HEK293 (cell line): ENCODE measurements around the gene POLD1.

ENCODE experiments used
- GLI4 ChIP-seq: fragments of 450-650 bp; formaldehyde crosslinking; IDR thresholded peaks from 2 replicates; pipeline ENCODE4 v1.5.1; 2016; ENCODE audit warnings: missing biosample characterization, missing genetic modification characterization
- KLF16 ChIP-seq: fragments of 450-650 bp; formaldehyde crosslinking; IDR thresholded peaks from 2 replicates; pipeline ENCODE4 v1.5.1; 2017; ENCODE audit warnings: missing biosample characterization, missing genetic modification characterization
- KLF17 ChIP-seq: fragments of 450-650 bp; formaldehyde crosslinking; IDR thresholded peaks from 2 replicates; pipeline ENCODE4 v1.5.1; 2016; ENCODE audit warnings: missing biosample characterization, missing genetic modification characterization
- TSHZ1 ChIP-seq: fragments of 450-650 bp; formaldehyde crosslinking; IDR thresholded peaks from 2 replicates; pipeline ENCODE4 v1.5.1; 2016; ENCODE audit warnings: missing biosample characterization, missing genetic modification characterization, borderline replicate concordance
- ZEB2 ChIP-seq: fragments of 450-650 bp; formaldehyde crosslinking; IDR thresholded peaks from 2 replicates; pipeline ENCODE4 v1.5.1; 2016; ENCODE audit warnings: missing biosample characterization, missing genetic modification characterization
- ZNF133 ChIP-seq: fragments of 450-650 bp; formaldehyde crosslinking; IDR thresholded peaks from 2 replicates; pipeline ENCODE4 v1.5.1; 2016; ENCODE audit warnings: missing biosample characterization, missing genetic modification characterization
- ZNF146 ChIP-seq: fragments of 450-650 bp; formaldehyde crosslinking; IDR thresholded peaks from 2 replicates; pipeline ENCODE4 v1.5.1; 2016; ENCODE audit warnings: missing biosample characterization, missing genetic modification characterization
- ZNF184 ChIP-seq: fragments of 450-650 bp; IDR thresholded peaks from 2 replicates; pipeline ENCODE4 v1.5.1; 2018; ENCODE audit warnings: missing biosample characterization, mild to moderate bottlenecking, missing genetic modification characterization
- ZNF2 ChIP-seq: fragments of 450-650 bp; formaldehyde crosslinking; IDR thresholded peaks from 2 replicates; pipeline ENCODE4 v1.5.1; 2016; ENCODE audit warnings: missing biosample characterization, missing genetic modification characterization
- ZNF248 ChIP-seq: fragments of 450-650 bp; formaldehyde crosslinking; IDR thresholded peaks from 2 replicates; pipeline ENCODE4 v1.5.1; 2017; ENCODE audit warnings: missing biosample characterization, missing genetic modification characterization
- ZNF391 ChIP-seq: fragments of 450-650 bp; formaldehyde crosslinking; IDR thresholded peaks from 2 replicates; pipeline ENCODE4 v1.5.1; 2016; ENCODE audit warnings: low read depth, missing biosample characterization, missing genetic modification characterization, borderline replicate concordance
- ZNF416 ChIP-seq: fragments of 450-650 bp; formaldehyde crosslinking; IDR thresholded peaks from 2 replicates; pipeline ENCODE4 v1.5.1; 2016; ENCODE audit warnings: missing biosample characterization, missing genetic modification characterization
- ZNF529 ChIP-seq: fragments of 450-650 bp; formaldehyde crosslinking; IDR thresholded peaks from 2 replicates; pipeline ENCODE4 v1.5.1; 2017; ENCODE audit warnings: missing genetic modification characterization, missing biosample characterization; ENCODE audit not compliant: insufficient replicate concordance
- ZNF629 ChIP-seq: fragments of 450-650 bp; formaldehyde crosslinking; IDR thresholded peaks from 2 replicates; pipeline ENCODE4 v1.5.1; 2017; ENCODE audit warnings: missing biosample characterization, missing genetic modification characterization
- ZNF660 ChIP-seq: fragments of 450-650 bp; IDR thresholded peaks from 2 replicates; pipeline ENCODE4 v1.5.1; 2018; ENCODE audit warnings: missing biosample characterization, mild to moderate bottlenecking, missing genetic modification characterization
- TF ChIP-seq, protein P1 (sequence below): fragments of 450-650 bp; formaldehyde crosslinking; optimal IDR thresholded peaks from 2 replicates; pipeline ENCODE3; 2016; ENCODE audit warnings: missing biosample characterization, mild to moderate bottlenecking, missing genetic modification characterization
- TF ChIP-seq, protein P2 (sequence below): fragments of 450-650 bp; formaldehyde crosslinking; IDR thresholded peaks from 2 replicates; pipeline ENCODE4; 2016; ENCODE audit warnings: missing biosample characterization, missing genetic modification characterization
- TF ChIP-seq, protein P3 (sequence below): fragments of 450-650 bp; formaldehyde crosslinking; IDR thresholded peaks from 2 replicates; pipeline ENCODE4 v1.5.1; 2017; ENCODE audit warnings: missing biosample characterization, missing genetic modification characterization
- TF ChIP-seq, protein P4 (sequence below): fragments of 450-650 bp; formaldehyde crosslinking; IDR thresholded peaks from 2 replicates; pipeline ENCODE4 v1.5.1; 2016; ENCODE audit warnings: missing biosample characterization, missing genetic modification characterization
- TF ChIP-seq, protein P5 (sequence below): fragments of 450-650 bp; formaldehyde crosslinking; IDR thresholded peaks from 2 replicates; pipeline ENCODE4 v1.5.1; 2016; ENCODE audit warnings: missing biosample characterization, missing genetic modification characterization
- TF ChIP-seq, protein P6 (sequence below): fragments of 450-650 bp; formaldehyde crosslinking; IDR thresholded peaks from 2 replicates; pipeline ENCODE4 v1.5.1; 2017; ENCODE audit warnings: missing biosample characterization, mild to moderate bottlenecking, missing genetic modification characterization, moderate library complexity
- TF ChIP-seq, protein P7 (sequence below): fragments of 450-650 bp; formaldehyde crosslinking; IDR thresholded peaks from 2 replicates; pipeline ENCODE4 v1.5.1; 2016; ENCODE audit warnings: missing biosample characterization, missing genetic modification characterization, low read depth

POLD1 gene

DNA sequence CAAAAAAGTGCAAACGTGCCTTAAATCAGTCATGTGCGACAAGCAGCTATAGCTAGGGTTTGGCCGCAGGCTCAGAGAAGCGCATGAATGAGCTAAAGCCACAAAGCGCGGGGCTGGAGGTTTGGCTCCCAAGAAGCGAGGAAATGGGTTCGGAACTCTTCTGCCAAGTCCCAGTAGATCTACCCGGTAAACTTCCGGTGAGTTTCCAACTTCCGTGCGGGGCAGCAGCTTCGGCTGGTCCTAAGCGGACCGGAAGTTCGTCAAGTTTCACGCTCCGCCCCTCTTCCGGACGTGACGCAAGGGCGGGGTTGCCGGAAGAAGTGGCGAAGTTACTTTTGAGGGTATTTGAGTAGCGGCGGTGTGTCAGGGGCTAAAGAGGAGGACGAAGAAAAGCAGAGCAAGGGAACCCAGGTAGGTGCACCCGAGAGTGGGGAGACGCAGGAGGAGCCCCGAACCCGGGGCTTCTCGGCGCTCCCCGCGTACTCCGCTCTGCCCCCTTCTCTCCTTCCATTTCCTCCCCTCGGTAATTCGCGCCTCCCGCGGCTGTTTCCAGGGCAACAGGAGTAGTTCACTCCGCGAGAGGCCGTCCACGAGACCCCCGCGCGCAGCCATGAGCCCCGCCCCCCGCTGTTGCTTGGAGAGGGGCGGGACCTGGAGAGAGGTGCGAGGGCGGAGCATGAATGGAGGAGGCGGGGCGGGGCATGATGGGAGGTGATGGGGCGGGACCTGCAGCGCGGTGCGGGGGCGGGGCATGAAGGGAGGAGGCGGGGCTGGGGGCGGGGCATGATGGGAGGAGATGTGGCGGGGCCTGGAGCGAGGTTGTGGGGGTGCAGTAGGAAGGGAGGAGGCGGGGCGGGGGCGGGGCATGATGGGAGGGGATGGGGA is 7.7 kb upstream of the POLD1 start, which contains the start of gene NR1H2 (continued):
- TF ChIP-seq ZNF391 (tag by site-specific recombination) = 0 out of 2 replicates have a peak, but pooled peaks have one; percentile 62
- peak; percentile 63; the same call in 1 of the 2 replicates for TF ChIP-seq ZEB2 (tag by site-specific recombination)
- TF ChIP-seq ZNF660 = peak; percentile 99
- no peak for TF ChIP-seq ZNF146 (tag by site-specific recombination)
- TF ChIP-seq, protein P1, sequence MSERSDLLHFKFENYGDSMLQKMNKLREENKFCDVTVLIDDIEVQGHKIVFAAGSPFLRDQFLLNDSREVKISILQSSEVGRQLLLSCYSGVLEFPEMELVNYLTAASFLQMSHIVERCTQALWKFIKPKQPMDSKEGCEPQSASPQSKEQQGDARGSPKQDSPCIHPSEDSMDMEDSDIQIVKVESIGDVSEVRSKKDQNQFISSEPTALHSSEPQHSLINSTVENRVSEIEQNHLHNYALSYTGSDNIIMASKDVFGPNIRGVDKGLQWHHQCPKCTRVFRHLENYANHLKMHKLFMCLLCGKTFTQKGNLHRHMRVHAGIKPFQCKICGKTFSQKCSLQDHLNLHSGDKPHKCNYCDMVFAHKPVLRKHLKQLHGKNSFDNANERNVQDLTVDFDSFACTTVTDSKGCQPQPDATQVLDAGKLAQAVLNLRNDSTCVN (tag by site-specific recombination) = peak; percentile 55
- TF ChIP-seq ZNF184 (tag by site-specific recombination) = no peak
- TF ChIP-seq, protein P2, sequence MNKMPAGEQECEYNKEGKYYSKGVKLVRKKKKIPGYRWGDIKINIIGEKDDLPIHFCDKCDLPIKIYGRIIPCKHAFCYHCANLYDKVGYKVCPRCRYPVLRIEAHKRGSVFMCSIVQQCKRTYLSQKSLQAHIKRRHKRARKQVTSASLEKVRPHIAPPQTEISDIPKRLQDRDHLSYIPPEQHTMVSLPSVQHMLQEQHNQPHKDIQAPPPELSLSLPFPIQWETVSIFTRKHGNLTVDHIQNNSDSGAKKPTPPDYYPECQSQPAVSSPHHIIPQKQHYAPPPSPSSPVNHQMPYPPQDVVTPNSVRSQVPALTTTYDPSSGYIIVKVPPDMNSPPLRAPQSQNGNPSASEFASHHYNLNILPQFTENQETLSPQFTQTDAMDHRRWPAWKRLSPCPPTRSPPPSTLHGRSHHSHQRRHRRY = no peak
- TF ChIP-seq, protein P3, sequence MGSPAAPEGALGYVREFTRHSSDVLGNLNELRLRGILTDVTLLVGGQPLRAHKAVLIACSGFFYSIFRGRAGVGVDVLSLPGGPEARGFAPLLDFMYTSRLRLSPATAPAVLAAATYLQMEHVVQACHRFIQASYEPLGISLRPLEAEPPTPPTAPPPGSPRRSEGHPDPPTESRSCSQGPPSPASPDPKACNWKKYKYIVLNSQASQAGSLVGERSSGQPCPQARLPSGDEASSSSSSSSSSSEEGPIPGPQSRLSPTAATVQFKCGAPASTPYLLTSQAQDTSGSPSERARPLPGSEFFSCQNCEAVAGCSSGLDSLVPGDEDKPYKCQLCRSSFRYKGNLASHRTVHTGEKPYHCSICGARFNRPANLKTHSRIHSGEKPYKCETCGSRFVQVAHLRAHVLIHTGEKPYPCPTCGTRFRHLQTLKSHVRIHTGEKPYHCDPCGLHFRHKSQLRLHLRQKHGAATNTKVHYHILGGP (tag by site-specific recombination) = no peak
- TF ChIP-seq, protein P4, sequence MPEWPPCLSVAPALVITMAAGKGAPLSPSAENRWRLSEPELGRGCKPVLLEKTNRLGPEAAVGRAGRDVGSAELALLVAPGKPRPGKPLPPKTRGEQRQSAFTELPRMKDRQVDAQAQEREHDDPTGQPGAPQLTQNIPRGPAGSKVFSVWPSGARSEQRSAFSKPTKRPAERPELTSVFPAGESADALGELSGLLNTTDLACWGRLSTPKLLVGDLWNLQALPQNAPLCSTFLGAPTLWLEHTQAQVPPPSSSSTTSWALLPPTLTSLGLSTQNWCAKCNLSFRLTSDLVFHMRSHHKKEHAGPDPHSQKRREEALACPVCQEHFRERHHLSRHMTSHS (tag by site-specific recombination) = no peak
- no peak for TF ChIP-seq ZNF529 (tag by site-specific recombination)
- TF ChIP-seq ZNF416 (tag by site-specific recombination) = no peak
- TF ChIP-seq ZNF248 (tag by site-specific recombination) = no peak
- peak; percentile 75; the same call in 1 of the 2 replicates for TF ChIP-seq GLI4 (tag by site-specific recombination)
- TF ChIP-seq ZNF2 (tag by site-specific recombination) = peak; percentile 73; the same call in 1 of the 2 replicates
- TF ChIP-seq ZNF133 (tag by site-specific recombination) = no peak
- peak; percentile 100 for TF ChIP-seq ZNF629 (tag by site-specific recombination)
- TF ChIP-seq TSHZ1 = no peak
- TF ChIP-seq, protein P5, sequence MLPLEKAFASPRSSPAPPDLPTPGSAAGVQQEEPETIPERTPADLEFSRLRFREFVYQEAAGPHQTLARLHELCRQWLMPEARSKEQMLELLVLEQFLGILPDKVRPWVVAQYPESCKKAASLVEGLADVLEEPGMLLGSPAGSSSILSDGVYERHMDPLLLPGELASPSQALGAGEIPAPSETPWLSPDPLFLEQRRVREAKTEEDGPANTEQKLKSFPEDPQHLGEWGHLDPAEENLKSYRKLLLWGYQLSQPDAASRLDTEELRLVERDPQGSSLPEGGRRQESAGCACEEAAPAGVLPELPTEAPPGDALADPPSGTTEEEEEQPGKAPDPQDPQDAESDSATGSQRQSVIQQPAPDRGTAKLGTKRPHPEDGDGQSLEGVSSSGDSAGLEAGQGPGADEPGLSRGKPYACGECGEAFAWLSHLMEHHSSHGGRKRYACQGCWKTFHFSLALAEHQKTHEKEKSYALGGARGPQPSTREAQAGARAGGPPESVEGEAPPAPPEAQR (tag by site-specific recombination) = 0 out of 2 replicates have a peak, but pooled peaks have one; percentile 8
- peak; percentile 92 for TF ChIP-seq KLF16 (tag by site-specific recombination)
- TF ChIP-seq KLF17 (tag by site-specific recombination) = peak; percentile 82
- TF ChIP-seq, protein P6, sequence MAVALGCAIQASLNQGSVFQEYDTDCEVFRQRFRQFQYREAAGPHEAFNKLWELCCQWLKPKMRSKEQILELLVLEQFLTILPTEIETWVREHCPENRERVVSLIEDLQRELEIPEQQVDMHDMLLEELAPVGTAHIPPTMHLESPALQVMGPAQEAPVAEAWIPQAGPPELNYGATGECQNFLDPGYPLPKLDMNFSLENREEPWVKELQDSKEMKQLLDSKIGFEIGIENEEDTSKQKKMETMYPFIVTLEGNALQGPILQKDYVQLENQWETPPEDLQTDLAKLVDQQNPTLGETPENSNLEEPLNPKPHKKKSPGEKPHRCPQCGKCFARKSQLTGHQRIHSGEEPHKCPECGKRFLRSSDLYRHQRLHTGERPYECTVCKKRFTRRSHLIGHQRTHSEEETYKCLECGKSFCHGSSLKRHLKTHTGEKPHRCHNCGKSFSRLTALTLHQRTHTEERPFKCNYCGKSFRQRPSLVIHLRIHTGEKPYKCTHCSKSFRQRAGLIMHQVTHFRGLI (tag by site-specific recombination) = 0 out of 2 replicates have a peak, but pooled peaks have one; percentile 18
- TF ChIP-seq, protein P7, sequence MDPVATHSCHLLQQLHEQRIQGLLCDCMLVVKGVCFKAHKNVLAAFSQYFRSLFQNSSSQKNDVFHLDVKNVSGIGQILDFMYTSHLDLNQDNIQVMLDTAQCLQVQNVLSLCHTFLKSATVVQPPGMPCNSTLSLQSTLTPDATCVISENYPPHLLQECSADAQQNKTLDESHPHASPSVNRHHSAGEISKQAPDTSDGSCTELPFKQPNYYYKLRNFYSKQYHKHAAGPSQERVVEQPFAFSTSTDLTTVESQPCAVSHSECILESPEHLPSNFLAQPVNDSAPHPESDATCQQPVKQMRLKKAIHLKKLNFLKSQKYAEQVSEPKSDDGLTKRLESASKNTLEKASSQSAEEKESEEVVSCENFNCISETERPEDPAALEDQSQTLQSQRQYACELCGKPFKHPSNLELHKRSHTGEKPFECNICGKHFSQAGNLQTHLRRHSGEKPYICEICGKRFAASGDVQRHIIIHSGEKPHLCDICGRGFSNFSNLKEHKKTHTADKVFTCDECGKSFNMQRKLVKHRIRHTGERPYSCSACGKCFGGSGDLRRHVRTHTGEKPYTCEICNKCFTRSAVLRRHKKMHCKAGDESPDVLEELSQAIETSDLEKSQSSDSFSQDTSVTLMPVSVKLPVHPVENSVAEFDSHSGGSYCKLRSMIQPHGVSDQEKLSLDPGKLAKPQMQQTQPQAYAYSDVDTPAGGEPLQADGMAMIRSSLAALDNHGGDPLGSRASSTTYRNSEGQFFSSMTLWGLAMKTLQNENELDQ (tag by site-specific recombination) = no peak
